Measurements from ENCODE around the gene PRAMEF10.
"Not testable (repeated sequence)": the region's sequence is repeated elsewhere in the genome, so short reads cannot be mapped to it uniquely, and the experiment has no call there.

PRAMEF10 gene

GRCh38 chr1:12898170-12898569 lies at the start of gene PRAMEF10:
Gene PRAMEF10 (minus strand): TSS chr1:12898270. CDS start chr1:12895847, 2,423 bp downstream.
- not testable (repeated sequence) for DNase-seq (ENCODE audit: low read depth in 1 of 2, low spot score in 1 of 2)

GRCh38 chr1:12947480-12947879 lies 49.4 kb upstream of the PRAMEF10 start, which contains the start of gene PRAMEF6:
Gene PRAMEF6 (minus strand): TSS chr1:12947580. CDS start chr1:12942518, 5,062 bp downstream.
- DNase-seq (ENCODE audit: low read depth in 1 of 2, low spot score in 1 of 2), result not testable (repeated sequence)

GRCh38 chr1:12924368-12924767 lies 26.3 kb upstream of the PRAMEF10 start:
- DNase-seq (ENCODE audit: low read depth in 1 of 2, low spot score in 1 of 2), result not testable (repeated sequence)

GRCh38 chr1:12921749-12922148 lies 23.7 kb upstream of the PRAMEF10 start:
- not testable (repeated sequence) for DNase-seq (ENCODE audit: low read depth in 1 of 2, low spot score in 1 of 2)

GRCh38 chr1:12916310-12916709 lies 18.2 kb upstream of the PRAMEF10 start, which contains the start of gene PRAMEF7:
Gene PRAMEF7 (plus strand): TSS chr1:12916610. CDS start chr1:12917693, 1,083 bp downstream.
- not testable (repeated sequence) for DNase-seq (ENCODE audit: low read depth in 1 of 2, low spot score in 1 of 2)

- DNase-seq (ENCODE audit: low read depth in 1 of 2, low spot score in 1 of 2), result not testable (repeated sequence)
Measured at GRCh38 chr1:12903793-12904572, 5.9 kb upstream of the PRAMEF10 start.

- not testable (repeated sequence) for DNase-seq (ENCODE audit: low read depth in 1 of 2, low spot score in 1 of 2)
Measured at GRCh38 chr1:12899186-12899585, 1.1 kb upstream of the PRAMEF10 start.

GRCh38 chr1:12886101-12886500 lies 12.0 kb downstream of the PRAMEF10 start, which contains the start of gene PRAMEF4:
Gene PRAMEF4 (minus strand): TSS chr1:12886201. CDS start chr1:12883394, 2,807 bp downstream.
- DNase-seq (ENCODE audit: low read depth in 1 of 2, low spot score in 1 of 2), result not testable (repeated sequence)

GRCh38 chr1:12878453-12878852 lies 19.6 kb downstream of the PRAMEF10 start:
- not testable (repeated sequence) for DNase-seq (ENCODE audit: low read depth in 1 of 2, low spot score in 1 of 2)

GRCh38 chr1:12863131-12863880 lies 34.8 kb downstream of the PRAMEF10 start:
- DNase-seq (ENCODE audit: low read depth in 1 of 2, low spot score in 1 of 2), result not testable (repeated sequence)

GRCh38 chr1:12856786-12857185 lies 41.3 kb downstream of the PRAMEF10 start, which contains the start of gene PRAMEF2:
Gene PRAMEF2 (plus strand): TSS chr1:12857086. CDS start chr1:12859010, 1,924 bp downstream.
- not testable (repeated sequence) for DNase-seq (ENCODE audit: low read depth in 1 of 2, low spot score in 1 of 2)

- no peak for DNase-seq (ENCODE audit: low read depth in 1 of 2, low spot score in 1 of 2)
Measured at GRCh38 chr1:12851779-12852178, 46.3 kb downstream of the PRAMEF10 start.

- DNase-seq (ENCODE audit: low read depth in 1 of 2, low spot score in 1 of 2), result not testable (repeated sequence)
Measured at GRCh38 chr1:12848620-12849019, 49.5 kb downstream of the PRAMEF10 start, which contains the start of gene HNRNPCL1. Gene HNRNPCL1 (minus strand): TSS chr1:12848720. CDS start chr1:12848289, 431 bp downstream.

Measured in activated T-helper 1 cell treated with anti-CD3 and anti-CD28 coated beads, Interleukin-2, amount 50 U/mL, for 16 hours (primary cell).